HG02870 (cell line): ENCODE measurements around the gene SLC26A2.
"Not testable (repeated sequence)": the region's sequence is repeated elsewhere in the genome, so short reads cannot be mapped to it uniquely, and the experiment has no call there.

Experiments
- ATAC-seq: cut with Tn5 transposase; IDR thresholded peaks from one replicate; pipeline ENCODE4 v1.9.1; 2021; ENCODE audit warnings: mild to moderate bottlenecking, moderate library complexity; ENCODE audit not compliant: unreplicated experiment

Gene SLC26A2

DNA sequence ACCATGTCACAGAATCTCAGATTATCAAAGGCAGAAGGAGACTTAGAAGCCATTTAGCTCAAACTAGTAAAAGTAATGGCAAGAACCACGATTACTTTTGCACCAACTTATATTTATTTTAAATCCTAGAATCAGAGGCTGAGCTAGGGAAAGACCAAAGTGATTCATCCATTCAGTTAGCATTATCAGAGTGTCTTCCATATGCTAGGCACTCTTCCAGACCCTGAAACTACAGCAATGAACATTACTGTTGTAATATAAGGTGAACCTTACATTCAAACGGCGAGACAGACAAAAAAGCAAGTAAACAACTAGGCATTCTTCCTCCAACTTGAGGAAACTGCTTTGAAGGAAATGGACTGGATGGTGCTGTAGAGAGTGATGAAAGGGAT, 23.9 kb upstream of the SLC26A2 start:
- ATAC-seq: no peak

DNA sequence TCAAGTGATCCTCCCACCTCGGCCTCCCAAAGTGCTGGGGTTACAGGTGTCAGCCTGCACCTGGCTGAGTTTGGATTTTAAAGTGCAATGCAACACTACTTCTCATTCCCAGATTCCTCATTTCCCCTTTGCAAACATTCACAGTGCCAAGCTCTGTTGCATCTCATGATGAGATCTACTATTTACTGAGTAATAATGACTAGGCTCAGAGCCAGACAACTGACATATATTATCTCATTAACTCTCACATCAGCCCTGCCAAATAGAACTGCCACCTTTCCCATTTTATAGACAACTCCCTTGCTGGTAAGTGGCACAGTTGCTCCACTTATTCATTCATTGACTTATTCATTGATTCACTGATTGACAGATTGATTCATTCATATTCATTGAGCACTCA, 22.9 kb upstream of the SLC26A2 start:
- no peak for ATAC-seq

DNA sequence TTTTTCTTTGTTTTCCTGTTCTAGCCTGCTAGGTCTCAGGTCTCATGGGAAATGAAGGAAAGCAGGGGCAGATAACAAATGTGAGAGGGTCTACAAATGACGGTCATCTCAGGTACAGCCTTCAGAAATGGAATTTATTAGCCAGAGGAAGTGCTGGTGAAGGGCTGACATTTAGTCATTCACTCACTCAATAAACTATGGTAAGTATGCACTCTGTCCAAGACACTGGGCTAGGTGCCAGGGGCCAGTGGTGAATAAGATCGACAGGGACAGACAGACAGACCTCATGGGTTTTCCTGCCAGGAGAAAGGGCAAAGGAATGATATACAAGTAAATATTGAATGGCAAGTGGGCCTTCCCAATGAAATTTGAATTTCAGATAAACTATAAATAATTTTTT, 22.3 kb upstream of the SLC26A2 start:
- no peak for ATAC-seq

DNA sequence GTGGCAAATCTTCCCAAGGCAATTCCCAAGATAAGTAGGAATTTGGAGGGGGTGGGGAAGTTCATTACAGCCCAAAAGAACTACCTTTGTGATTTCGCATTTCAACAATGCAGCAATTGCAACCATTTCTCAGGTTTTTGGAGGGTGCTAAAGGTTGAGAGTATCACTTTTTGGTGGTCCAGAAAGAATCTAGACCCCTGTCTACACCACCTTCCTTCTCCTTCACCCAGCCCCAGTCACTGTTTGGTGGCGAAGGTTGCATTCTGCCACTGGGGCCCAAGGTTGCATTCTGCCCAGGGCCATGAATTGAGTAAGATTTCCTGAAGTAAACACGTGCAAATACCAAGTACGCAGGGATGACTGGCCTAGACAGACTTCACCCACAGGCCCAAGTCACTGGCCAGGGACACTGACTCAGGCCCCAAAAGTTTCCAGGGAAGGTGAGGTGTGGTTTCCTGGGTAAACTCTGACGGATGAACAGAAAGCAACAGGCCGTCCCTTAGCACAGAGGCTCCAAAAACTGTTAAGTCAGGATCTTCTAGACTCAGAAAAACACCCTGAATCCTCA, 21.7 kb upstream of the SLC26A2 start:
- no peak for ATAC-seq

DNA sequence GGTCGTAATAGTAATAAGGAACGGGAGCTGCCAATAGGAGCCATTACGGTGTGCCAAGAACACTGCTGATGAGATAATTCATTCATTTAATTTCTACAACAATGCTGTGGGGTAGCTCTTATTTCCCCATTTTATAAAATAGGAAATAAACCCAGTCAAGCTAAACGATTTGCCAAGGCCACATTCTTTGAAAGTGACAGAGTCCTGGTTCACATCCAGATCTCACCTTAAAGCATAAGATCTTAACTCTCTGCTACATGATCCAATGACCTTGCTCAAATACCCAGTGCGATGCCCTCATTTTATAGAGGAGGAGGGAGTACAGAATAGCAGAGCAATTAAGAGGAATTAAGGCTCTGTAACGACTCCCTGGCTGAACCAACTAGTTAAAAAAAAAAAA, 21.0 kb upstream of the SLC26A2 start:
- ATAC-seq: no peak

DNA sequence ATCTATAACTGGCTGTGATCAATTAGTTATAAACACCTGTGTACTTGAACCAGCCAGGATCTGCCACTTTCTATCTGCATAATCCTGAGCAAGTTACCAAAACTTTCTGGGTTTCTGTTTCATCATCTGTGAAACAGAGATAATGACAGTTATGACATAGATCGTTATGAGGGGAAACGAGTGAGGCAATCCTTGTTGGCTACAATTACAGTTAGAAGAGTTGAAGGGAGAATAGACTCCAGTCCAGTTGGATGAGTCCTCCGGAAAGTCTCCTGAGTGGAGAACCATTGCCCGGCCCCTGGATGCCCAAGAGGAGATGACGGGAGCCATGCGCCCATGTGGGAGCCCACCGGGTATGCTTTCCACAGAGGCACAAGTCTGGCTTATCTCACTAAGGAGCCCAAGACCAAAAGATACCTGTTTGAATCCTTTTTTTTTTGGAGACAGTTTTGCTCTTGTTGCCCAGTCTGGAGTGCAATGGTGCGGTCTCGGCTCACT, 20.4 kb upstream of the SLC26A2 start:
- no peak for ATAC-seq

DNA sequence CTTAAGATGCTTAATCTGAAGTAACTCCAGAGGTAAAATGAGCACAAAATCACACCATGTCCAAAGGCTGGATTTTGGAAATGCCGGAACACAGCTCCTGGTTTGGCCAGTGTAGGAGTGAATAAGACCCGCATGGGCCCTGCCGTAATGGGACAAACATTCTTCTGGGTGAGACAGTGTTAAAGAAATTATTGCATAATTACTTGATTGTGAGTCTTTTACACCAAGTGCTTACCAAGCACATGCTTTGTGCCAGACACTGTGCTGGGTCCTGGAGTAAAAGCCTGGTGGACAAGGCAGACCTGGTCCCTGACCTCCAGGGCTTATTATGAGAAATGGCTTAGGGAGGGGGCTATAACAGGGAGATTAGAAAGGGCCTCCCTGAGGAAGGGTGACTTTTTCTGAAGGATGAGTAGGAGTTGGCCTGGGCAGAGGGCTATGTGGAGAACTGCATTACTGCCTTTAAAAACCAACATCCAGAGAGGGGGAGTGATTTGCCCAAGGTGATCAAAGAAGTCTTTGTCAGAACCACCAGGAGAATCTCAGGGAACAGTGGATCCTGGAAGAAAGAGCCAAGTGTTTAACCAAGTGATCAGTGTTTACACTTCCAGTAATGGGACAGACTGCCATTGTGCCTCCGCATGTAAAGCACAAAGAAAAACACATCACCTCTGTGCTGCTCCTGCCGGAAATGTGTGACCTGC, 19.5 kb upstream of the SLC26A2 start:
- ATAC-seq: no peak

DNA sequence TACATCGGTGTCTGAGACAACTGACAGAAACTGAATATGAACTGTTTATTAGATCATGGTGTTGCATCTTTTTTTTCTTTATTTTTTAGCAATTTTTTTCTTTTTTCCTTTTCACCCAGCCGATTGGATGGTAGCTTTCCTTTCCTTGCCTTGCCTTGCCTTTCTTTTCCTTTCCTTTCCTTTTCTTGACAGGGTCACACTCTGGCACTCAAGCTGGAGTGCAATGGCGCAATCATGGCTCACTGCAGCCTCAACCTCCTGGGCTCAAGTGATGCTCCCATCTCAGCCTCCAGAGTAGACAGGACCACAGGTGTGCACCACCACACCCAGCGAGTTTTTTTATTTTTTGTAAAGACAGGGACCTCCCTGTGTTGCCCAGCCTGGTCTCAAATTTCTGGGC, 18.8 kb upstream of the SLC26A2 start:
- no peak for ATAC-seq

DNA sequence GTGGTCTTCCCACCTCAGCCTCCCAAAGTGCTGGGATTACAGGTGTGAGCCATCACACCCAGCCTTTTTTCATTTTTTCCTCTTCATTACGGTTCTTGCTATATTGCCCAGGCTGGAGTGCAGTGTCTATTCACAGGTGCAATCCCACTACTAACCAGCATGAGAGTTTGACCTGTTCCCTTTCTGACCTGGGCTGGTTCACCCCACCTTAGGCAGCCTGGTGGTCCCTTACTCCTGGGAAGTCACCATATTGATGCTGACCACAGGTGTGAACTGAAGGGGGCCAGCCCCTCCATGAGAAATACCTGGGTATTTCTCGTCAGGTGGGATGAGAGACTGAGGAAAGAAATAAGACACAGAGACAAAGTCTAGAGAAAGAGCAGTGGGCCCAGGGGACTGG, 18.4 kb upstream of the SLC26A2 start:
- no peak for ATAC-seq

DNA sequence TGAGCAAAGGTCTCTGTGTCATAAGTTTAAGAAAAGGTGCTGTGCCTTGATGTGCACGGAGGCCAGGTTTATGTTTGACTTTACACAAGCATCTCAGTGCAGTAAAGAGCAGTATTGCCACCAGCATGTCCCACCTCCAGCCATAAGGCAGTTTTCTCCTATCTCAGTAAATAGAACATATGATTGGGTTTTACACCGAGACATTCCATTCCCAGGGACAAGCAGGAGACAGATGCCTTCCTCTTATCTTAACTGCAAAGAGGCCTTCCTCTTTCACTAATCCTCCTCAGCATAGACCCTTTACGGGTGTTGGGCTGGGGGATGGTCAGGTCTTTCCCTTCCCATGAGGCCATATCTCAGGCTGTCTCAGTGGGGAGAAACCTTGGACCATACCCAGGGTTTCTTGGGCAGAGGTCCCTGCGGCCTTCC, 17.8 kb upstream of the SLC26A2 start:
- not testable (repeated sequence) for ATAC-seq

DNA sequence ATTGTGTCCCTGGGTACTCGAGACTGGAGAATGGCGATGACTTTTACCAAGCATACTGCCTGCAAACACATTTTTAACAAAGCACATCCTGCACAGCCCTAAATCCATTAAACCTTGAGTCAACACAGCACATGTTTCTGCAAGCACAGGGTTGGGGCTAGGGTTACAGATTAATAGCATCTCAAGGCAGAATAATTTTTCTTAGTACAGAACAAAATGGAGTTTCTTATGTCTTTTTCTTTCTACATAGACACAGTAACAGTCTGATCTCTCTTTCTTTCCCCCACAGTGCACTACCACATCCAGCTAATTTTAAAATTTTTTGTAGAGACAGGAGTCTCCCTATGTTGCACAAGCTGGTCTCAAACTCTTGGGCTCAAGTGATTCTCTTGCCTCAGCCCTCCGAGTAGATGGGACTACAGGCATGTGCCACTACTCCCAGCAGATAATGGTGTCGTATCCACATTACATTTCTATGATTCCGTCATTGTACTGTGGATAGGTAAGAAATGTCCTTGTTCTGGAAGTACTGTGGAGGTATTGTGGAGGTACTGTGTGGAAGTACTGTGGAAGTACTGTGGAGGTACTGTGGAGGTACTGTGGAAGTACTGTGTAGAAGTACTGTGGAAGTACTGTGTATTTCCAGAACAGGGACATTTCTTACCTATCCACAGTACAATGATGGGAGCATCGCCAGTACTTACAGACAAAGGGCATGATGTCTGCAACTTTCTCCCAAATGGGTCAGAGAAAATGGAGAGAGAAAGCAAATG, 17.2 kb upstream of the SLC26A2 start:
- not testable (repeated sequence) for ATAC-seq

DNA sequence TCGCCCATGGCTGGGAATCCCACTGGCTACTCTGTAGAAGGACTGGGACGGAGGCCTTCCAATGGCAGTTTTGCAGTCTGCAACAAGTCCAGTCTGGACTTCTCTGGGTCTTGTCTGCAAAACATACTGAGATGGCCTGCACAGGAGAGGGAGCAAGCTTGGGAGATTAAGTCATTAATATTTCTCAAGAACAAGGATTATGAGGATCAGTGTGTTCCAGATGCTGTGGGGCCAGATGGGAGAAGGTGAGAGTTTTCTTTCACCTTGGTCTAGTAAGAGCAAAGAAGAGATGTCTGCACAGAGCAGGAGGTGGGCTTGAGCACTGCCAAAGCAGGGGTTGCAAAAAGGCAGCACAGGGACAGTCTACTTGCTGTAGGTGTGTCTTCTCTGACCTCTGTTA, 15.9 kb upstream of the SLC26A2 start, which contains the start of gene PDE6A:
PDE6A (minus strand) TSS at position 128 of the 400 bp plus-strand sequence; CDS start at position 8, 120 bp downstream.
- no peak for ATAC-seq

DNA sequence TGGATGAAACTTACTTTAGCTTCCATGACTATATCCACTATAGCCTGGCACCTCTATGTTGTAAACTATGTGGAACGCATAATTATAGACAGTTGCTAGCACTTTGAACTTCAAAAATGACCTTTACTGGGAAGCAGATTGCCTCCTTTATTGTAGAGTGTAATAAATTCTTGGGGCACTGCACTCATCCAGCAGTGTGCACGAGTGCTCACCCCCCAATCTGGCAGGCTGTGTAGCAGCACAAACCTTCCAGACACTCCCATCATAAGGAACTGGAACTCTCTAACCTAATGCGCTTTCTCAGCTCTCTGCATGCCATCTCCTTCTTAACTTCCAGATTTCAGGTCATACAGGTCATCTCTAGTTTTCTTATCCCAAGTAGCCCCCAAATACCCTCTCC, 14.4 kb upstream of the SLC26A2 start:
- no peak for ATAC-seq

DNA sequence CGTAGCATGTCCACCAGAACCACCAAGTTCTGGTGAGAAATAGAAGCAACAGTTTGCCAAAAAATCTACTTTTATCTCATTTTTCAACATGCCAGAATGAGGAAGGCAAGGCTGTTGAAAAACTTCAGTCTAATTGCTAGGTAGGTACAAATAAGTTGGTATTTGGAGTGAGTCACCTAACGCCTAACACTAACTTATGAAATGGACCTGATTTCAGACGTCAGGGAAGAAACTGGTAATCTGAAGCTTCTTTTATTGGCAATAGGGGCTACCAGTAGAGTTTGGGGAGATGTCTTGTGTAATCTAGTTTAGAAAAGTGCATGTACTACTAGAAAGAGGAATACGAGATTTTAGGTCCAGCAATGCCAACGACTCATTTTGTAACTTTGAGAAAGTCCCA, 11.6 kb upstream of the SLC26A2 start:
- ATAC-seq: no peak

DNA sequence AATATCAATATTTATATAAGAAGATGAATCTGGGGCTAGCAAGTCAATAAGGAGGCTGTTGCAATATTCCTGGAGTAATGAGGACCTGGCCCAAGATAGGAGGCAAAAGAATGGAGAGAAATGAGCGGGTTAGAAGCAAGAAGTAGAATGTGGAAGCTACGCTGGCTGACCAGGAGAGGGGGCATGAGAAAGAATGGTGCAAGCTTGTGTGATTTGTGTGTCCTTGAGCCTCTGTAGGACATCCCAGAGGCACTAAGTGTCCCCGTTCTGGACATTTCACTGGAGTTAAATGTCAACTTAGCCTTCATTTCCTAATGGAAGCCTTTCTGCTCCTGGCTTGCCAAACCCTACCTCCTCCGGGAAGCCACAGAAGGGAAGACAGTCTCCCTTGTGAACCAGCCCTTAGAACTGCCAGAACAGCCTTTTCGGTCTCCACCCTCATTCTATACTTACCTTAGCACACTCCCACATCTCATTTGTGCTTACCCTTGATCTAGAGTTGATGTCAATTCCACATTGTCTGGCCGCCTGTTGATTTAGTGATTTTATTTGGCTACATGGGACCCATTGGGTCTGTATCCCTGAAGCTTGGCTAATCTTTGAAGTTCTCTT, 9.3 kb upstream of the SLC26A2 start:
- no peak for ATAC-seq

DNA sequence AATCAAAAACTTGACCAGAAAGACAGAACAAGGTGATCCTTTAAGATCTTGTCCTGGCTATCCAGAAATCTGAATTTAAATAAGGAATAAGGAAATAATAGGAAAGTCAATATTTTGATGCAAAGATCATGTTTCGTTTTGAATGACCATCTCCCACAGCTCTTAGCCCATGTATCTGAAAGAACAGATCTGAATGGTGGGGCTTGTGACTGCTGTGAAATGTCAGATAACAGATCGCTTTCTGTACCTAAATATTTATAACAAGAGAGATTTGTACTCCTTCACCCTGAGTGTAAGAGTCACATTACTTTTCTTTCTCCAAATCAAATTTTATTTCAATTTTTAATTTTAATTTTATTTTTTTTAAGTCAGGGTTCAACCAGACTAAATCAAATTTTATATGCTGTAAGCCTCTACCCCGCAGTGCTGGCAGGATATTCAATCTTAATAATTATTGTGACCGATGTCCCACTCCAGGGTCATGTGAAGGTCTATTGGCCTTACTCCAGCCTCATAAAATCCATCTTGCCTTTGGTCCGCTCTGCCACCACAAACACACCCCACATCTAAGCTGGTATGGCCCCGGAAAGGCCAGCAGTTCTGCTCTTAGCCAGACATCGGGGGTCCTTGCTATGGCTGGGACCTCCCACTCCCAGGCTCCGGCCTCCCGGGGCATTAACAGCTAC, 7.0 kb upstream of the SLC26A2 start:
- ATAC-seq: no peak

DNA sequence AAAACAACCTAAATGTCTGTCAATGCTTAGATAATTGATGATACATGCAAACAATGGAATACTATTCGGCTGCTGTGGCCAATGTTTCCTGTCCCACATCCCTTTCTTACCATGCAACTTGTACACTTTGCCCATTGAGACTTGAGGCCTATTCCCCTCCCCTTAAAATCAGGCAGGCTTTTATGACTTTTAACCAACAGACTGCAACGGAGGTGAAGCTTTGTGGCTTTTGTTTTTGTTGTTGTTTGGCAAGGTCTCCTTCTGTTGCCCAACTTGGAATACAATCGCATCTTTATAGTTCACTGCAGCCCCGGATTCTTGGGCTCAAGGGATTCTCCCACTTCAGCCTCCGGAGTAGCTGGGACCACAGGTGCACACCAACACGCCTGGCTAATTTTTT, 5.8 kb upstream of the SLC26A2 start:
- no peak for ATAC-seq

DNA sequence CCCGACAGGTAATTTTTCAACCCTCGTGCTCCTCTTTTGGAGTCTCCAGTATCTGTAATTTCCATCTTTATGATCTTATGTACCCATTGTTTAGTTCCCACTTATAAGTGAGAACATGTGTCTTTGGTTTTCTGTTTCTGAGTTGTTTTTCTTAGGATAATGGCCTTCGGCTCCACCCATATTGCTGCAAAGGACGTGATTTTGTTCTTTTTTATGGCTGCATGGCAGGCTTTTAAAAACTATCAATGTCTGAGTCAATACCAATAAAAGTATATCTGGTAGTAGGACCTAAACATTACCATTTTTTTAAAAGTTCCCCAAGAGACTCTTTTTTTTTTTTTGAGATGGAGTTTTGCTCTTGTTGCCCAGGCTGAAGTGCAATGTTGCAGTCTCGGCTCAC, 3.9 kb upstream of the SLC26A2 start:
- no peak for ATAC-seq

DNA sequence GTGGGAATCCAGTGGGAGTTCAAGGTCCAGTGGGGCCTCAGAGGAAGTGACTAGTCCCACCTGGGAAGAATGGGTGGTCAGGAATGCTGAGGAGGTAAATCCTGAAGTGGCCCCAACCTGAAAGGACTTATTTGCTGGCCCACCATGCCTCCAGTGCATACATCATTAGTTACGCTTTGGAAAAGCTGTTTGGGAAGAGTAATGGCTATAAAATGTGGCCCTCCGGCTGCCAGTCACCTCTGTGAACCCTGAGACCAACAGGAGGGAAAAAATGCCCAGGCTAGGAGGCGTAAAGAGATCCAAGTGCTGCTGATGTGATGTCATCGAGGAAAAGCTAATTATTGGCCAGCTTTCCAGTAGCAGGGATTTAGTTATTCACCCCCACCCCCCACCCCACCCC, 2.7 kb upstream of the SLC26A2 start:
- no peak for ATAC-seq

DNA sequence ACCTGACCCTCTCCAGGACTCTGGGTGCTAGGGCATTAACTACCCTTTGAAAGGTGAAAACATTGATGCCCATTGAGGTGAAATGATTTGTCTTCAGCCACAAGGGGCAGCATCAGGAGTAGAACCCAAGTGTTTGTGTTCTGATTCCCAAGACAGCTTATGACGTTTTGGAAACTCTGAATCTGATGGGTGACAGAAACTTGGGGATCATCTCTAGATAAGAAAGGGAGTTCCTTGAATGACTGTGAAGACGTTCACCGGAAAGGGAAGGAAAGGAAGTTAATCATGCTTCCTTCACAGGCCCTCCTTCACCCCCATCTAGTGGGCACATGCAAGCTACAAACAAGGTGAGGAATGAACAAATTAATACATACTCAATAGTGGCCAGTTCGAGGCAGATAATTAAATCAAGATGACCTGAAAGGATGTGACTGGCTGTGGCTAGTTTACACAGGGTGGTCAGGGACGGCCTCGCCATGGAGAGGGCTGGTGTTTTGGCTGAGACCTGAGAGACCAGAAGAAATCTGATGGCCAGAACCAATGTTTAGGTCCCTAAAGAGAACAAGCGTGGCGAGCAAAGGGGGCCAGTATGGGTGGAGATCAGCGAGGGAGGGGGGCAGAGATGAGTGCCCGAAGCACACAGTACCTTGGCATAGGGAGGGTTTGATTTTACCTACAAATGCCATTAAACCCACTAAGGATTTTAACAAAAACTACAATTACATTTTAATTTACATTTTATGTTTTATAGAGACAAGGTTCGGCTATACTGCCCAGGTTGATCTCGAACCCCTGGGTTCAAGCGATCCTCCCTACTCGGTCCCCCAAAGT, 937 bp upstream of the SLC26A2 start:
- no peak for ATAC-seq
